Neuron (in vitro differentiated cells): ENCODE measurements around the gene NR0B2.

Experiments used
- H2AFZ ChIP-seq: one replicate; pipeline ENCODE4 v1.6.1; 2013; ENCODE audit warnings: low read depth, mild to moderate bottlenecking, inconsistent platforms, low read length, moderate library complexity
- H3K27me3 ChIP-seq: one replicate; pipeline ENCODE4 v1.6.1; 2013; ENCODE audit warnings: low read length; ENCODE audit not compliant: insufficient read depth
- H3K36me3 ChIP-seq: one replicate; pipeline ENCODE4 v1.6.1; 2013; ENCODE audit warnings: low read length; ENCODE audit not compliant: insufficient read depth
- H3K4me1 ChIP-seq: one replicate; pipeline ENCODE4 v1.6.1; 2013; ENCODE audit warnings: low read length; ENCODE audit not compliant: insufficient read depth
- H3K4me3 ChIP-seq: 2 replicates; pipeline ENCODE4 v1.5.1; 2013; ENCODE audit warnings: mild to moderate bottlenecking, low read length, moderate library complexity
- H3K9me3 ChIP-seq: one replicate; pipeline ENCODE4 v1.6.1; 2013; ENCODE audit warnings: low read length

The NR0B2 gene

DNA sequence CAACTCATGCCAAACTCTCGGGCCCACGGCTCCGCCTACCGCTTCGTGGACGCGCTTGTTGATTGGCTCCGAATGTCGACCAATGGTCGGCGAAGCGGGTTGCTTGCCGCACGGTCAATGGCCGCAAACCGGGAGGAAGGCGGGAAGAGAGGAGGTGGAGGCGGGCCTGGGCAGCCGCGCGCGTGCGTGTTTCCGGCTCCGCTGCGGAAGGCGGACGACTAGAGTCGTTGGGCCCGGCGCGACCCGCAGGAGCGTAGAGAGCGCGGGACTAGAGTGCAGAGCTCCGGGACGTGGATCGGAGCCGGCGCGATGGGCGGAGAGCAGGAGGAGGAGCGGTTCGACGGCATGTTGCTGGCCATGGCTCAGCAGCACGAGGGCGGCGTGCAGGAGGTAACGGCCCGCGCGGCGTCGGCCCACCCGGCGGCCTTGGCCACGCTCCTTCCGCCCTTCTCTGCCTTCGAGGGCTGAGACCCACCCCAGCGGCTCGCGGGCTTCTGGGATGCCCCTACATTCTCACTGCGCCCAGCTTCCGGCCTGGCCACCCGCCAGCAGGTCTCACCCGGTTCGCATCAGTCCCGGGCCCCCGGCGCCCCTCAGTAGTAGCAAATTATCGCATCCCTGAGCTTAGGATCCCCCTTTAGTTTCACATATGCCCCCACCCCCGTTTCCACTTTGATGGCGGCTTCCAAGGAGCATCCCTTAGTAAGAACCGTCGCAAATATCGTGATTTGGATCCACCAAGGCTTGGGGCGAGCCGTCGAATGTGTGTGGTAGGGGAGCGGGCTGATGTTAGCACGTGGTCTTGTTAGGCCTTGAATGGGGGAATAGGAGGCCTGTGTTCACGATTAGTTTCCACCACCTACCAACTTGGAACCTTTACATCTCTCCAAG, 8.0 kb upstream of the NR0B2 start, which contains the start of gene NUDC:
Gene NUDC, plus strand, starts transcription at position 204 of the 891 bp plus-strand sequence. Its CDS starts 106 bp downstream, at position 310.
- Histone ChIP-seq H3K4me3 (peak within 1 kb of the TSS; percentile 93), H3K4me1 (peaks cover 18% of the 10 kb centered on the region), H3K36me3 (peaks cover 26% of the 10 kb centered on the region), H3K27me3 (no peaks in the 10 kb centered on the region), H2AFZ (peak within 1 kb of the TSS; percentile 89), H3K9me3 (no peaks in the 10 kb centered on the region)

DNA sequence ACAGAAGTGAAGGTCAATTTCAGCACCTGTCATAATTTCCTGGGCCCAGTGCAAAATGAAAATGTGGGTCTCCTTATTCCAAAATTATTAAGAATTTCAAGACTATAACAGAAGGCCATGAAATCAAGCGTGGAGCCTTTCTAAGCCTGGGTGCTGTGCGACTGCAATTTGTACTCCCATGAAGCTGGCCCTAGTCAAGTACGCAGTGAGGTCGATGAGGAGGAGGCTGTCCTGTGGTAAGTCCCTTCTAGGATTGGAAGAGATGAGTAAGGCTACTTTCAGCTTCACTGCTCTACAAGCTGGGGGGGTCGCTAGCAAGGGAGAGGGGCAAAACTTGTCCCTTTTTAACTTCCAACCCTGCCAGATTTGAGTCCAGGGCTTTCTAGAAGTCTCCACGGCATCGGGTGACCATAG, 7.4 kb upstream of the NR0B2 start:
- Histone ChIP-seq H2AFZ (peak overlapping the region; percentile 89), H3K27me3 (no peaks in the 10 kb centered on the region), H3K9me3 (no peaks in the 10 kb centered on the region), H3K36me3 (peaks cover 20% of the 10 kb centered on the region), H3K4me3 (peak overlapping the region; percentile 93), H3K4me1 (peaks cover 18% of the 10 kb centered on the region)

GRCh38 chr1:26915204-26915842, 1.5 kb upstream of the NR0B2 start:
- no peaks in the 10 kb centered on the region for H3K36me3 ChIP-seq
- H3K4me1 ChIP-seq = no peaks in the 10 kb centered on the region
- peaks cover 7% of the 10 kb centered on the region for H3K27me3 ChIP-seq

GRCh38 chr1:26913389-26913753, 404 bp downstream of the NR0B2 start:
- Histone ChIP-seq H3K9me3 (no peaks in the 10 kb centered on the region), H3K27me3 (peaks cover 18% of the 10 kb centered on the region), H3K4me1 (no peaks in the 10 kb centered on the region), H2AFZ (no peak overlapping the region), H3K36me3 (no peaks in the 10 kb centered on the region), H3K4me3 (no peak overlapping the region)

More at GRCh38 chr1:26915204-26915842, 1.5 kb upstream of the NR0B2 start:
- no peaks in the 10 kb centered on the region for H3K9me3 ChIP-seq
- H3K4me3 ChIP-seq = no peak overlapping the region
- no peak overlapping the region for H2AFZ ChIP-seq

DNA sequence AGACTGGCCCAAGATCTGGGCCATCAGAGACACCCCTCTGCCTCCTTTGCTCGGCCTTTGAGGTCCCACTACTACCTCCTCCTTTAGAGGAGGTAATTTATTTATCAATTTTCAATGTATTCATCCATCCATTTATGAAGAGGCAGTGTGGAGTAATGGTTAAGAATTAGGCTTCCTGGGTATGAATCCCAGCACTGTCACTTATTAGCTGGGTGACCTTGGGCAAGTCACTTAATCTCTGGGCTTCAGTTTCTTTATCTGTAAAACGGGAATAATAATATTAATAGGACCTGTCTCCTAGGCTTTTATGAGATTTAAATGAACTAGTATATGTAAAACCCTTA, 1.7 kb downstream of the NR0B2 start:
- Histone ChIP-seq H3K36me3 (no peaks in the 10 kb centered on the region), H3K27me3 (peaks cover 18% of the 10 kb centered on the region), H2AFZ (no peak overlapping the region), H3K4me1 (no peaks in the 10 kb centered on the region), H3K4me3 (no peak overlapping the region), H3K9me3 (no peaks in the 10 kb centered on the region)

- no peak overlapping the region for H3K4me3 ChIP-seq
- no peaks in the 10 kb centered on the region for H3K36me3 ChIP-seq
- no peaks in the 10 kb centered on the region for H3K4me1 ChIP-seq
- peaks cover 21% of the 10 kb centered on the region for H3K27me3 ChIP-seq
- H3K9me3 ChIP-seq = no peaks in the 10 kb centered on the region
- no peak overlapping the region for H2AFZ ChIP-seq
These were observed 2.2 kb downstream of the NR0B2 start for GRCh38 chr1:26911399-26912146.

- no peaks in the 10 kb centered on the region for H3K36me3 ChIP-seq
- H3K4me3 ChIP-seq = no peak overlapping the region
- no peaks in the 10 kb centered on the region for H3K9me3 ChIP-seq
- no peaks in the 10 kb centered on the region for H3K4me1 ChIP-seq
- H2AFZ ChIP-seq = no peak overlapping the region
- H3K27me3 ChIP-seq = peaks cover 21% of the 10 kb centered on the region
These were observed 3.2 kb downstream of the NR0B2 start for GRCh38 chr1:26910343-26911160.

GRCh38 chr1:26909951-26910342, 3.8 kb downstream of the NR0B2 start:
- H3K4me3 ChIP-seq = no peak overlapping the region
- H3K4me1 ChIP-seq = no peaks in the 10 kb centered on the region
- H3K36me3 ChIP-seq = no peaks in the 10 kb centered on the region
- no peaks in the 10 kb centered on the region for H3K9me3 ChIP-seq
- H2AFZ ChIP-seq = no peak overlapping the region
- peaks cover 19% of the 10 kb centered on the region for H3K27me3 ChIP-seq

GRCh38 chr1:26907071-26907917, 6.5 kb downstream of the NR0B2 start:
- no peaks in the 10 kb centered on the region for H3K36me3 ChIP-seq
- H3K4me1 ChIP-seq = no peaks in the 10 kb centered on the region
- H2AFZ ChIP-seq = no peak overlapping the region
- H3K4me3 ChIP-seq = no peak overlapping the region
- no peaks in the 10 kb centered on the region for H3K9me3 ChIP-seq
- H3K27me3 ChIP-seq = peaks cover 19% of the 10 kb centered on the region

- peaks cover 14% of the 10 kb centered on the region for H3K4me1 ChIP-seq
- peaks cover 7% of the 10 kb centered on the region for H3K36me3 ChIP-seq
- peak overlapping the region; percentile 97 for H2AFZ ChIP-seq
- H3K9me3 ChIP-seq = no peaks in the 10 kb centered on the region
- H3K4me3 ChIP-seq = peak overlapping the region; percentile 93
- no peaks in the 10 kb centered on the region for H3K27me3 ChIP-seq
These were observed 12.8 kb downstream of the NR0B2 start for GRCh38 chr1:26900815-26901511.

DNA sequence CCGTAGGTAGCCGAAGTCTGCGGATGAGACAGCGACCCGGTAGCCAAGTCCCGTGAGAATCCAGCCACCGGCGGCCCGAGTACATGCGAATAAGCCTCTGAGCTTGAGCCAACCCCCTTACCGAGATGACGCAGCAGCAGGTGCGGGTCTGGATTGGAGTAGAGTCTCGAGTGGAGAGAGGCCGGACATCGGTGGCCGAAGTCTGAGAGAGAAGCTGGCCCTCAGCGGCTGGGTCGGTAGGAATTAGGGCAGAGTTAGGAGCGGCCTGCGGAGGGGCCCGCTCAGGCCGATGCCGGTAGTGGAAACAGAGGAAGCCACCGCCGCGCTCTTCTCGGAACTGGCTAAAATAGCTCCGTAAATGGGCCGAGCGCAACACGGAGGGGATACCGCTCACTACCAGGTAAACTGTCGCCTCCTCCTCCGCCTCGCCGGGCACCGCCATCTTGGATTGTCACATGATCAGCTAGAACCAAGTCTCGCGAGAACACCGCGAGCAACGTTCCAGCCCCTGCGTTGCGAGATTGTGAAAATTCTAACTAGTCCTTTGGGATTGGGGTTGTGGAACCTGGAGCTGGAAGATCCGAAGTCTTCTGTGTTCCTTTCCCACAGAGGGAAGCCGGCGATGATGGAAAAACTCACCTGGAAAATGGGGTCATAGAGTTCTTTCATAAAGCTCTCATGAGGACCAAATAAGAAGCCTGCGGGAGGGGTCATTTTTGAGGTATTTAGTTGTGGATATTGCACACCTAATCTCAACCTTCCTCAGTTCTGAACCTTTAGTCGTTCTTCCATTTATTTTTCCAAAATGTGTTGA, 13.6 kb downstream of the NR0B2 start, which contains the start of gene GPATCH3:
Gene GPATCH3, minus strand, starts transcription at position 467 of the 814 bp plus-strand sequence. Its CDS starts 25 bp downstream, at position 442.
- Histone ChIP-seq H3K4me3 (peak within 1 kb of the TSS; percentile 93), H3K4me1 (peaks cover 14% of the 10 kb centered on the region), H3K27me3 (no peaks in the 10 kb centered on the region), H3K9me3 (no peaks in the 10 kb centered on the region), H3K36me3 (peaks cover 12% of the 10 kb centered on the region), H2AFZ (peak within 1 kb of the TSS; percentile 97)
